Adrenal gland (tissue), 12 donors: Measurements from ENCODE around the gene ZNRF1. TPM values are rescaled to one million over a fixed set of nuclear protein-coding genes. Genes with fewer than 3 reads are reported as not detected.

ENCODE experiments used
- DNase-seq, 7 donors: peaks; one replicate each; pipeline ENCODE4 v3.0.0-alpha.2; 2019 to 2020
- H3K27ac ChIP-seq, 5 donors: fragments of 200-600 bp; sonication (generic) in 4 of 5; 1 replicate in 3 of 5; 2 replicates in 2 of 5; pipeline versions ENCODE4 v1.5.1 to v1.8.0; 2016 to 2020; ENCODE audit warnings: mild to moderate bottlenecking in 1 of 5
- H3K27me3 ChIP-seq: fragments of 200-600 bp; 2 replicates; pipeline ENCODE4 v1.8.0; 2021
- H3K36me3 ChIP-seq, 2 donors: fragments of 200-600 bp; replicated peaks in 1 of 2; 1 replicate in 1 of 2; 2 replicates in 1 of 2; pipeline versions ENCODE4 v1.5.1 to v1.8.0; 2018 to 2022
- H3K4me1 ChIP-seq, 2 donors: fragments of 200-600 bp; replicated peaks in 1 of 2; 1 replicate in 1 of 2; 2 replicates in 1 of 2; pipeline versions ENCODE4 v1.5.1 to v1.8.0; 2018 to 2021
- H3K4me3 ChIP-seq, 4 donors: fragments of 200-600 bp; sonication (generic) in 3 of 4; one replicate each; pipeline ENCODE4 v1.5.1; 2016 to 2018
- H3K9me3 ChIP-seq, 3 donors: fragments of 200-600 bp; sonication (generic) in 1 of 3; replicated peaks in 1 of 3; 1 replicate in 2 of 3; 2 replicates in 1 of 3; pipeline versions ENCODE4 v1.5.1 to v1.8.0; 2016 to 2021
- CTCF ChIP-seq, 6 experiments: fragments of 450-650 bp in 4 of 6; fragments of 200-600 bp in 2 of 6; sonication (generic) in 1 of 6; IDR thresholded peaks; 1 replicate in 5 of 6; 2 replicates in 1 of 6; pipeline versions ENCODE4 v1.5.1 to v1.8.0; 2016 to 2021; ENCODE audit warnings: antibody characterized with exemption in 6 of 6, mild to moderate bottlenecking in 2 of 6, moderate library complexity in 1 of 6
- POLR2A ChIP-seq, 2 donors: fragments of 450-650 bp; IDR thresholded peaks; one replicate each; pipeline ENCODE4 v1.6.1; 2017; ENCODE audit warnings: antibody characterized with exemption in 2 of 2, mild to moderate bottlenecking in 2 of 2, moderate library complexity in 1 of 2
- WGBS, 4 donors: extraction: QIAGEN DNeasy Blood & Tissue Kit in 2 of 4; methylation state at CpG; one replicate each; pipeline versions ENCODE4 v1.1.5 to v1.1.7; 2013 to 2017; 5-methylcytosine and 5-hydroxymethylcytosine counted together
- intact Hi-C, 2 donors: fragments of 100-400 bp; cut with DNase I; formaldehyde crosslinking; loops; one replicate each; pipeline versions ENCODE4 v1.14.1 to v1.15.0; 2022 to 2023
- polyA plus RNA-seq, 3 donors: library from polyadenylated mRNA; stranded (reverse); fragments of 200-250 nt in 2 of 3; fragments of 350-450 nt in 1 of 3; fragmentation: Illumina TruSeq in 1 of 3; extraction: RNeasy Lipid Tissue Mini Kit (QIAGEN cat#74804) in 1 of 3; gene quantifications; one replicate each; pipeline ENCODE4 v1.2.3, GENCODE V29; 2013 to 2014
- total RNA-seq, 9 donors: library from RNA; depleted of rRNA in 4 of 9; stranded (reverse); fragments of >200 nt in 4 of 9; fragments of 120-200 nt in 1 of 9; fragmentation: NEBNext Ultra II Directional in 1 of 9; extraction: Animal tissue kit (Norgen Biotek cat#: 25700) in 1 of 9; gene quantifications; one replicate each; pipeline versions ENCODE4 v1.1.0 to v1.2.4, GENCODE V29; 2013 to 2023
- donor health status: healthy with polysubstance abuse.
- donor health status: Bipolar disorder and iron deficiency.
- donor health status: DM: yes; HTN: yes; CAD: no.
- donor health status: DM: no; HTN: no; CAD: no.
- donor health status: DM: no; HTN: no; CAD: no.
- donor health status: DM: yes; HTN: yes; CAD: no.

The ZNRF1 gene
- total and polyA plus RNA-seq, 12 donors, result 9.9 to 29.2 (median 25.4) TPM

DNA sequence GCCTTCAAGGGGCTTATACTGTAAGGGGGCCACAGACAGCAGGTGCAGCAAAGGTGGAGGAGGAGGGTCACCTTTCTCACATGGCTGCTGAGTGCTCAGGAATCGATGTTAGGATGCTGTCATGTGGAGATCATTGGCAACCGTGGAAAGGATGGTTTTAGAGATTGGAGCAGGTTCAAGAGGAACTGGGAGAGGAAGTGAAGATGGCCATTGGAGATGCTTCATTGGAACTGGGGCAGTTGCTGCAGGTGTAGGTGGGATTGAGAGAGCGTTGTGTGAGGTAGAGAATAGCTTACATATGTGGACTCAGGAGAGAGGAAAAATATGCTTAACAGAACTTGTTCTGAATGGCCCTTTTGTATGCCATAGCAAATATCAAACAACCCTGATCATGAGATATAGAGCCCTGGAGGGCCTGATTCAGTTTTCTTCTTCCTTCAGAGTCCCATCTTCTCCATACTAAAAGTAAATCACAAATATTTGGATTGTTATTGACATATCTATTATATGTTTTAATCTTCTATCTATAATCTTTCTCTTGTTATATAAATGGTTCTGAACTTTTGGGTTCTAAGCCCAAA, 77.0 kb downstream of the ZNRF1 start:
- intact Hi-C loops, result no loop called here
- no peak overlapping the region for H3K4me3 ChIP-seq
- no peak overlapping the region for H3K27ac ChIP-seq
- H3K4me1 ChIP-seq, result peaks cover 0 to 7% of the 10 kb centered on the region in 2 donors
- TF ChIP-seq POLR2A (IDR thresholded peaks at IDR 0.05) (no peak), CTCF (IDR thresholded peaks at IDR 0.05) (no peak)
- no peaks in the 10 kb centered on the region for H3K36me3 ChIP-seq
- no peaks in the 10 kb centered on the region for H3K27me3 ChIP-seq
- WGBS, 4 donors, result 72 to 85% (median 80%) methylated on average over 3 of the region's 3 CpGs
- no peak for DNase-seq
- H3K9me3 ChIP-seq, result no peaks in the 10 kb centered on the region

DNA sequence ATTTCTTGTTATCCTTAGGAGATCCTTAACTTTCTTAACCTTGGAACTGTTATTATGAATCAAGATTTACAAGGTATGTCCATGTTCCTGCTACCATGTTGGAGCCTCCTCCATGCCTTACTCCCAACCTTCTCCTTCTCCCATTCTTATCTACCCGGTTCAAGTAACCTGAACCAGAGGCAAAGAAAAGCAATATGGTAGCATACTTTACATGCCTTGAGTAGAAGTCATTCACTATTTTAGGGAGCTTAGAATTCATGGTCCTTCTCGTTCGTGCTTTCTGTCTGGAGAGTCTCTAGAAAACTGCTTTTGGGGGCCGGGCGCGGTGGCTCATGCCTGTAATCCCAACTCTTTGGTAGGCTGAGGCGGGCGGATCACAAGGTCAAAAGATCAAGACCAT, 80.1 kb downstream of the ZNRF1 start:
- DNase-seq, result no peak
- H3K27ac ChIP-seq, result no peak overlapping the region
- intact Hi-C loops, result no loop called here
- H3K36me3 ChIP-seq, result no peaks in the 10 kb centered on the region
- no peak overlapping the region for H3K4me3 ChIP-seq
- WGBS, 4 donors, result 94 to 98% (median 97%) methylated on average over 8 of the region's 8 CpGs
- H3K9me3 ChIP-seq, result no peaks in the 10 kb centered on the region
- peaks cover 0 to 7% of the 10 kb centered on the region in 2 donors for H3K4me1 ChIP-seq
- no peaks in the 10 kb centered on the region for H3K27me3 ChIP-seq
- TF ChIP-seq CTCF (IDR thresholded peaks at IDR 0.05), result no peak
- no peak for TF ChIP-seq POLR2A (IDR thresholded peaks at IDR 0.05)

- Histone ChIP-seq H3K4me1 (peaks cover 0 to 7% of the 10 kb centered on the region in 2 donors), H3K27ac (no peak overlapping the region), H3K36me3 (no peaks in the 10 kb centered on the region), H3K27me3 (no peaks in the 10 kb centered on the region), H3K9me3 (no peaks in the 10 kb centered on the region), H3K4me3 (no peak overlapping the region)
- WGBS, 4 donors, result 89 to 96% (median 92%) methylated on average over 6 to 7 of the region's 7 CpGs
- no peak for DNase-seq
- TF ChIP-seq POLR2A (IDR thresholded peaks at IDR 0.05) (no peak), CTCF (IDR thresholded peaks at IDR 0.05) (no peak)
- intact Hi-C loops, result no loop called here
These were observed 80.6 kb downstream of the ZNRF1 start for GRCh38 chr16:75079346-75079926.

DNA sequence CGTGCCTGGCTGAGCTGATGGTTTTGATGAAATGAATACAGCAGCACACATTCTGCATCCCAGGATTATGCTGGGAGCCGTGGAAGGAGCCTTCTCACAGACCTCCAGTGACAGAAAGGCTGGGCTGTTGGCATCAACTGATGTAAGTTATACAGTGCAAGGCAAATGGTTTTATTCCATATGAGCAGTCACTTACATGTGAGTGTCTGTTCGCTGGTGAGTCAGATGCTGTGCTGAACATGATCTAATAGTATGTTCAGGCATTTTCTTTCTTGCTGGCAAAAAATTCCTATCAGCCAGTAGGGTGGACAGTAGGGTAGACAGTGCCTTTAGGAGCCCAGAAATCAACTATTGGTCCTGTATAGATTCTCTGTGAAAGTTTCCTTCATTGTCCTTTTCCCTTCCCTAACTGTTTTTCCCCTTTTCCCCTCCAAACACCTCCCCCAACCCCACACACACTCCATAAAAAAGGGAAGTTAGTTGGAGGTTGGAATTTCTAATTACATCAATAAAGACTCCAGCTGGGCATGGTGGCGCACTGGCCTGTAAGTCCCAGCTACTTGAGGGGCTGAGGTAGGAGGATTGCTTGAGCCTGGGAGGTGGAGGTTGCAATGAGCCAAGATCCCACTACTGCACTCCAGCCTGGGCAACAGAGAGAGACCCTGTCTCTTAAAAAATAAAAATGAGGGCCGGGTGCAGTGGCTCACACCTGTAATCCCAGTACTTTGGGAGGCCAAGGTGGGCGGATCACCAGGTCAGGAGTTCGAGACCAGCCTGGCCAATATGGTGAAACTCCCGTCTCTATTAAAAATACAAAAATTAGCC, 81.6 kb downstream of the ZNRF1 start:
- no peaks in the 10 kb centered on the region for H3K27me3 ChIP-seq
- peaks cover 0 to 3% of the 10 kb centered on the region in 2 donors for H3K4me1 ChIP-seq
- DNase-seq, result no peak
- no peak overlapping the region for H3K4me3 ChIP-seq
- WGBS, 4 donors, result 90 to 94% (median 93%) methylated on average over 8 of the region's 8 CpGs
- TF ChIP-seq CTCF (IDR thresholded peaks at IDR 0.05), result no peak
- no peak for TF ChIP-seq POLR2A (IDR thresholded peaks at IDR 0.05)
- H3K36me3 ChIP-seq, result no peaks in the 10 kb centered on the region
- H3K27ac ChIP-seq, result no peak overlapping the region
- no peaks in the 10 kb centered on the region for H3K9me3 ChIP-seq
- intact Hi-C loops, result no loop called here
